Measurements from ENCODE around the gene RFC2.

RFC2 gene

DNA sequence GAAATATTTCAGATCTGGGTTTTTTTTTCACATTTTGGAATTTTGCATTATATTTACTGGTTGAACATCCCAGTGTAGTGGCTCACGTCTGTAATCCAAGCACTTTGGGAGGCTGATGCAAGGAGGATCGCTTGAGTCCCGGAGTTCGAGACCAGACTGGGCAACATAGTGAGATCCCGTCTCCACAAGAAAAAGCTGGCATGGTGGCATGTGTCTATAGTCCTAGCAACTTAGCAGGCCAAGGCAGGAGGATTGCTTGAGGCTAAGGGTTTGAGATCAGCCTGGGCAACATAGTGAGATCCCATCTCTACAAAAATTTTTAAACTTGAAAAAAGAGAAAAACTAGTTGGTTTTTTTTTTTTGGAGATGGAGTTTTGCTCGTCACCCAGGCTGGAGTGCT is 6.0 kb downstream of the RFC2 start:
- DNase-seq (ENCODE audit: low read depth), result no peak
- no peak overlapping the region for H3K4me3 ChIP-seq (ENCODE audit: control insufficient read depth, low read depth, low read length)
- TF ChIP-seq, protein P1, sequence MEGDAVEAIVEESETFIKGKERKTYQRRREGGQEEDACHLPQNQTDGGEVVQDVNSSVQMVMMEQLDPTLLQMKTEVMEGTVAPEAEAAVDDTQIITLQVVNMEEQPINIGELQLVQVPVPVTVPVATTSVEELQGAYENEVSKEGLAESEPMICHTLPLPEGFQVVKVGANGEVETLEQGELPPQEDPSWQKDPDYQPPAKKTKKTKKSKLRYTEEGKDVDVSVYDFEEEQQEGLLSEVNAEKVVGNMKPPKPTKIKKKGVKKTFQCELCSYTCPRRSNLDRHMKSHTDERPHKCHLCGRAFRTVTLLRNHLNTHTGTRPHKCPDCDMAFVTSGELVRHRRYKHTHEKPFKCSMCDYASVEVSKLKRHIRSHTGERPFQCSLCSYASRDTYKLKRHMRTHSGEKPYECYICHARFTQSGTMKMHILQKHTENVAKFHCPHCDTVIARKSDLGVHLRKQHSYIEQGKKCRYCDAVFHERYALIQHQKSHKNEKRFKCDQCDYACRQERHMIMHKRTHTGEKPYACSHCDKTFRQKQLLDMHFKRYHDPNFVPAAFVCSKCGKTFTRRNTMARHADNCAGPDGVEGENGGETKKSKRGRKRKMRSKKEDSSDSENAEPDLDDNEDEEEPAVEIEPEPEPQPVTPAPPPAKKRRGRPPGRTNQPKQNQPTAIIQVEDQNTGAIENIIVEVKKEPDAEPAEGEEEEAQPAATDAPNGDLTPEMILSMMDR (conservative IDR thresholded peaks at IDR 0.05; ENCODE audit: control insufficient read depth, insufficient read depth, low read depth, low read length), result no peak

DNA sequence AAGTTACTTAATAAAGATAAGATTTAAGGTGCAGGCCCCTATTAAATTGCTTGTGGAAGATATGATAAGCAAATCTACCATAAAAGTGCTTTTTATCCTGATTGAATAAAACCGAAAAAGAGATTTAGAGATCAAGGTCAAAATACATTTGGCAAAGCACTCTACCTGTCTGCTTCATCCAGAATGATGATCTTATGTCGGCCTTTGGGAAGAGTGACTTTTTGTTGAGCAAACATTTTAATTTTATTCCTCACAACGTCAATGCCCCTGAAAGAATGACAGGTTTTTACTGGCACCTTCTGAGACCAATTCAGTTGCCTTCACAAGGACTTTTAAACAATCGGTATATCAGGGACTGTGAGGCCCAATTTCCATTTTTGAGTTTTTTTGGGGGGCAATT is 7.7 kb downstream of the RFC2 start:
- TF ChIP-seq, protein P1 (conservative IDR thresholded peaks at IDR 0.05; ENCODE audit: control insufficient read depth, insufficient read depth, low read depth, low read length), result no peak
- DNase-seq (ENCODE audit: low read depth), result no peak
- H3K4me3 ChIP-seq (ENCODE audit: control insufficient read depth, low read depth, low read length), result no peak overlapping the region

DNA sequence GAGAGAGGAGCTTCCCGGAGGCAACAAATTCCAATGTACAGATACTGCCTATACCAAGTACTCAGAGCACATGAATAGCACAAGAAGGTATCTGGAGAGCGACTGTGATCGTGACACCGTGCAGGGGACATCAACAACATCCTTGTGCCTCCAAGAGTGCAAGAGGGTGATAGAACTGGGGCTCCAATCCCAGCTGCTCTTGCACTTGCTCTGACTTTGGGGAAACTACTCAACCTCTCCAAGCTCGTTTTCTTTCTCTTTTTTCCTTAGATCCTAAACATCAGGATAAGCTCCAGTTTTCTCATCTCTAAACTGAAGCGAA is 12.1 kb downstream of the RFC2 start:
- DNase-seq (ENCODE audit: low read depth), result no peak
- TF ChIP-seq, protein P1 (conservative IDR thresholded peaks at IDR 0.05; ENCODE audit: control insufficient read depth, insufficient read depth, low read depth, low read length), result no peak
- no peak overlapping the region for H3K4me3 ChIP-seq (ENCODE audit: control insufficient read depth, low read depth, low read length)

DNA sequence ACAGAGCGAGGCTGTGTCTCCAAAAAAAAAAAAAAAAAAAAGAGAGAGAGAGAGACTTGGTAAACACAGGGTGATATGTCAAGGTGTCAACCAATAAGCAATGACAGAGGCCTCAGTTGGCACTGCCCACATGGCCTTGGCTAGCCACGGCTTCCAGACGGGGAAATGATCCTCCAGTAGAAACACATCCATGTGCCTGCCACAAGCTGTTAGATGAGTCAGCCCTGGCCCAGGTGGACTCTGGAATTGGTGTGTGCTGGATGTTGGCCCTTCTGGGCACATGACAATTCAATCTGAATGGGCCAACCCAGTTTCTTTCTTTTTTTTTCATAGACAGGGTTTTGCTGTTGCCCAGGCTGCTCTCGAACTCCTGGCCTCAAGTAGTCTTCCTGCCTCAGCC is 13.7 kb downstream of the RFC2 start:
- H3K4me3 ChIP-seq (ENCODE audit: control insufficient read depth, low read depth, low read length), result no peak overlapping the region
- TF ChIP-seq, protein P1 (conservative IDR thresholded peaks at IDR 0.05; ENCODE audit: control insufficient read depth, insufficient read depth, low read depth, low read length), result no peak
- no peak for DNase-seq (ENCODE audit: low read depth)

DNA sequence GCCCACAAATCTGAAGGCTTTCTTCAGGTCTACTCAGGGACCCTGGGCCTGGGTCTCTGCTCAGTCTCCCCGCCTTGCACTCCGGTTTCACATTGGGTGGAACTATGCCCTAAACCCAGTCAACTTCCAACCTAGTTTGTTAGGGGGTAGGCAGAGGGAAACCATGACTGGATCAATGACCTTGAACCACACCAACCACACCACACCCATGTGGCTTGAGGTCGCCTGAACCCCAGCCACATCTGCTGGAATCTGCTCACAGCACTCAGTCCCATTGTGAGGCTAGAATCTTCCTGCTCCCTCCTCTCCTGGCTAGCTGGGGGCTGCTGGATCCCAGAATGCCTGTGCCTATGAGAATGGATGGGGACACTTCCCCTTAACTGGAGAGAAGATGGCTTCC is 17.9 kb downstream of the RFC2 start:
- TF ChIP-seq, protein P1 (conservative IDR thresholded peaks at IDR 0.05; ENCODE audit: control insufficient read depth, insufficient read depth, low read depth, low read length), result no peak
- H3K4me3 ChIP-seq (ENCODE audit: control insufficient read depth, low read depth, low read length), result no peak overlapping the region
- no peak for DNase-seq (ENCODE audit: low read depth)

DNA sequence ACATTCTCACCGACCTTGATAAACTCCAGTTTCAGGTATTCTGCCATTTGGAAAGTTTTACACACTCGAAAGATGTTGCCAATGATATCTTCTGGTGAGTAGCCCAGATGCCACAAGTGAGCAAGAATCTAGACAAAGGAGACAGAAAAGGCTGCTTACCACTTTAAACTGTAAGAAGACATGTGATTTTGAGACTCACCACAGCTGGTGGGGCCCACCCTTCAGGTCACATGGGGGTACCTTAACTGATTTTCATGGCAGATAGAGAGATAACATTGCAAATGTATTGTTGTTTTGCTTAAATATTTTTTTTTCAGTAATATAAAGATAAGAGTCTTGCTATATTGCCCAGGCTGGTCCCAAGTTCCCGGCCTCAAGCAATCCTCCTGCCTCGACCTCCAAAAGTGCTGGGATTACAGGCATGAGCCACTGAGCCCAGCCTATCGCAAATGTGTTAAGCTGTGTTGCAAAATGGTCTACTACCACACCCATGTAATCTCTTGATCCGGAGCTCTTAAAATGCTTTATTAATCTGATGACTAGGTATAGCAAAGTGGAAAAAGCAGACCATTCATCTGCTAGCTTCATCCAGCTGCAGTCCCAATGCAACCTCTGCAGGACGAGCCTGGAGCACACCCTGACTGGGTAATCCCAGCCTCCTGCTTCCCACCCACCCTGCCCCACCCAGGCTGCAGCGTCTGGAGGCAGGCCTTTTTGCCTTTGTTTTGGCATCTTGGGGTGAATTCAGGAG is 18.5 kb downstream of the RFC2 start:
- no peak for DNase-seq (ENCODE audit: low read depth)
- TF ChIP-seq, protein P1 (conservative IDR thresholded peaks at IDR 0.05; ENCODE audit: control insufficient read depth, insufficient read depth, low read depth, low read length), result no peak
- no peak overlapping the region for H3K4me3 ChIP-seq (ENCODE audit: control insufficient read depth, low read depth, low read length)

All from fibroblast of mammary gland (primary cell).